ENCODE results near the gene FAM184A.
A peak's percentile ranks its signal among the peaks of the same experiment; 100 is the strongest.
"Not testable (repeated sequence)": the region's sequence is repeated elsewhere in the genome, so short reads cannot be mapped to it uniquely, and the experiment has no call there.

FAM184A gene

DNA sequence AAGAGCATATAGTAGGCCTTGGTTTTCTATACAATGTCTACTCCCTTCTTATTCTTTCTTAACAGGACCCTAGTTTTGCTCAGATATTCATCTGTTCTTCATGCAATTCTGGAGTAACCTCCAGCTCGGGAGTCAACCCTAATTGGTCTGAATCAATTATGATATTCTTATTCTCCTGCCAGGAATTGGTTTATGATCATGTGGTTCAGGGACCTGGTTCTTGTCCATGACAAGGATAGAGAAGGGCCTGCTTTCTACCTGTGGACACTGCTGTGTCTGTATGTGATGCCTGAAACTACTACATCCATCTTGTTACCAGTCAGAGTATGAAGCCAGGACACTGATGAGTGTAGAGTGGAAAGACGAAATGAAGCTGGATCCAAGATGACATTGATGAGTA is 24.4 kb upstream of the FAM184A start:
- no peak for DNase-seq (ENCODE audit: extremely low read depth in 1 of 2, low read depth in 1 of 2)

DNA sequence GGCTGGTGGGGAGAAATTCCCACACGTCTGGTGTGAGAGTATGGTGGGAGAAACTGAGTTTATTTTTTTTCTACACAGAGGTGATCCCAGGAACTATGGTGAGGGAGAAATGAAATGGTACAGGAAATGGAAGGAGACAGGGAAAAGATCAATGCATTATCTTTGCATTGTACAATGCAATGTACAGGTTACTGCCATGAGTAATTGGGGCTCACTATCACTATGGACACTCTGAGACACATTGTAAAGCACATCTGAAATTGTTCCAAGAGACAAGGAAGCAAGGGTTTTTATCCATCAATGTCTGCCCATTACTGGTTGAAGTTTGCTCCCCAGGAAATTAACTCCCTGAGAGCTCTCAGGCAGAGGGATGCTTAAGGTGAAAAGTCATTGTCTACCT is 21.7 kb upstream of the FAM184A start:
- no peak for DNase-seq (ENCODE audit: extremely low read depth in 1 of 2, low read depth in 1 of 2)

DNA sequence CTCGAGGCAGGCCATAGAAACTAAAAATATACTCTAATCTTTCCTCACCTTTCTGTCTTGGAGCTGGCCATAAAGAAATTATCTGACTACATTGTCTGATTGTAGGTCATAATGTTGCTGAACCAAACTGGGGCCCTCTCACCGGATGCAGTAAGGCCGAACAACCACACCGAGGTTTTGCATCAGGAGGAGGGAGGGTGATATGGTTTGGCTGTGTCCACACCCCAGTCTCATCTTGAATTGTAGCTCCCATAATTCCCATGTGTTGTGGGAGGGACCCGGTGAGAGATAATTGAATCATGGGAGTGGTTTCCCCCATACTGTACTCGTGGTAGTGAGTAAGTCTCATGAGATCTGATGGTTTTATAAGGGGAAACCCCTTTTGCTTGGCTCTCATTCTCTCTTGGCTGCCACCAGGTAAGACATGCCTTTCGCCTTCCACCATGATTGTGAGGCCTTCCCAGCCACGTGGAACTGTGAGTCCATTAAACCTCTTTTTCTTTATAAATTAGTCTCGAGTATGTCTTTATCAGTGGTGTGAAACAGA is 19.4 kb upstream of the FAM184A start:
- DNase-seq (ENCODE audit: extremely low read depth in 1 of 2, low read depth in 1 of 2) = not testable (repeated sequence)

DNA sequence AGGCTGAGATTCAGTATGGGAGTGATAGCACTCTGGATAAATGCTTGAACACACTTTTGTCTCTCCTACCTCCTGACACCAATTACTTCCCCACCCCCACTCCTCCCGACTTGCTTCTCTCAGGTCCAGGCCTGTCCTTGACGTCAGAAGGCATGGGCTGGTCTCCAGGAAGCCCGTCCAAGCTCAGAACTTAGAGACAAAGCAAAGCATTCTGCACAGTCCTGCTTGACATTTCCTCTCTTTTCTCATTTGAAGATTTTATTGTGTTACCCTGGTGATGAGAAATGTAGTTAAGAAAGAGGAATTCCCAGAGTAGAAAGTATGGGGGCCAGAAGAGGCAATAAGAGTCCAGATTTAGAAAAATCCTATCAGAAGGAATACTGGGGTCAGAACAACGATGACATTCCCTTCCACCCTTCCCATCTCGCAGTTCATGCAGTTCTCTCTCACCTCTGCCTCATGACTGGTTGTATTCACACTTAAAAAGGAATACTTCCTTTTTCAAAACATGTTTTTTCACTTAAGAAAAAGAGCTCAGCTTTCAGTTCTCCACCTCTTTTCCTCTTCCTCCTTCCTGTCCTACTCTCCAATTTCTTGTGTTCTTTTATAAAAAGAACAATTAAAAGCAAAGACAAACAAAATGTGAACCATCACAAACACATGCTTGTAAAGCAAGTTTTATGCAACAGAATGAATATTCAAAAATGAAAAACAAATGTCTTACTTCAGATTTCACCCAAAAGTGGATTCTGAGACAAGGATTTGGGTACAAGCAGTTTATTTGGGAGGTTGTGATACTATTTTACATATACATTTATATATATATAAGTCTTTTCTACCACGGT is 18.5 kb upstream of the FAM184A start:
- no peak for DNase-seq (ENCODE audit: extremely low read depth in 1 of 2, low read depth in 1 of 2)

DNA sequence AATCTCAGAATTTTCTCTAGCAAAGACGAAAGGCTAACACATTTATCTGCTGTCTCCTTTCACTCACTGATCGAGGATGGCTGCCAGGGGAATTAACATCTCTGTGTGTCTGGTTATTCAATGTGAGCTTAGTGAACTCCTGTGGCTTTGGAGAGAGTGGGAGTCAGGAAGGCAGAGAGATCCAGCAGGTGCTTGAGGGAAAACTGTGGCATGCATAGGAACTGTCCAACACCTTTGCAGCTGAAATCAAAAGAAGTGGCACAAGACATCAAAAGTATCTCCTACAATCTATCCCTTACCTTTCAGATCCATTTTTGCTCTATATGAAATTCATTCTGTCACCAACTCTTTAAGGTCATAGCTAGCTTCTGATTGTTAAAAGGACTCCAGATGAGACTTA is 11.8 kb upstream of the FAM184A start:
- no peak for DNase-seq (ENCODE audit: extremely low read depth in 1 of 2, low read depth in 1 of 2)

DNA sequence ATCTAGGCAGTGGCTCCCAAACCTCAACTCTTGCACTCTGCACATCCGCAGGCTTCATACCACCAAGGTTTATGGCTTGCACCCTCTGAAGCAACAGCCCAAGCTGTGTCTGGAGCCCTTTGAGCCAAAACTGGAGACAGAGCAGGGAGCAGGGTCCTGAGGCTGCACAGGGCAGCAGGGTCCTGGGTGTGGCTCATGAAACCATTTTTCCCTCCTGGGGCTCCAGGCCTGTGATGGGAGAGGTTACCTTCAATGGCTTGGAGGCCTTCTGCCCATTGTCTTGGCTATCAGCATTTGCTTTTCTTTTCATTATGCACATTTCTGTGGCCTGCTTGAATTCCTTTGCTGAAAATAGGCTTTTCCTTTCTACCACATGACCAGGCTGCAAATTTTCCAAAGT is 6.3 kb upstream of the FAM184A start:
- DNase-seq (ENCODE audit: extremely low read depth in 1 of 2, low read depth in 1 of 2) = no peak

DNA sequence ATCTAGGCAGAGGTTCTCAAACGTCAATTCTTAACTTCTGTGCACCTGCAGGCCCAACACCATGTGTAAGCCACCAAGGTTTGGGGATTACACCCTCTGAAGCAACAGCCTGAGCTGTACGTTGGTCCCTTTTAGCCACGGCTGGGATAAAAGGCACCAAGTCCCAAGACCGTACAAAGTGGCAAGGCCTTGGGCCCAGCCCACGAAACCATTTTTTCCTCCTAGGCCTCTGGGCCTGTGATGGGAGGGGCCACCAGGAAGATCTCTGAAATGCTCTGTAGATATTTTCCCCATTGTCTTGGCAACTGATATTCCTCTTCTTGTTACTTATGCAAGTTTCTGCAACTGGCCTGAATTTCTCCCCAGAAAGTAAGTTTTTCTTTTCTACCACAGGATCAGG is 4.5 kb upstream of the FAM184A start:
- no peak for DNase-seq (ENCODE audit: extremely low read depth in 1 of 2, low read depth in 1 of 2)

DNA sequence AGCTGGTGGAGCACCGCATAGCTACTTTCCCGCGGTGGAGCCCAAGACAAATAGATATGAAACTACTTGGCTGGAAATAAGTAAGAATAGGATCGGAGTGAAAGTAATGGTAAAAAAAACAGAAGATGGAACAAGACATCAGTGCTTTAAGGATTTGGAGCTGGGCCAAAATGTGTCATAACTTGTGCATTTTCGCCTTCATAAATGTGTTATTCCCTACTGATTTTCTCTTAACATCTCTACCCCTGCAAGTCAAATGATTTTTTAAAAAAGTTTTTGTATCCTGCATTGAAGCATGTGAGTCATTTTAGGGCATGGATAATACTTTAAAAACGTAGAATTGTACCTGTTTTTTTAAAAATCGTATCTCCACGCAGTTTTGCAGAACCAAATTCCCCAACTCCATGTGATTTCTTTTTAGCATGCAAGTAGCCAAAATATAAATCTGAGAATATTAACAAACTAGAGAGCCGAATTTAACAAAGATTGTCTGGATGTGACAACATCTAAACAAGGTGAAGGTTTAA is 882 bp upstream of the FAM184A start:
- no peak for DNase-seq (ENCODE audit: extremely low read depth in 1 of 2, low read depth in 1 of 2)

DNA sequence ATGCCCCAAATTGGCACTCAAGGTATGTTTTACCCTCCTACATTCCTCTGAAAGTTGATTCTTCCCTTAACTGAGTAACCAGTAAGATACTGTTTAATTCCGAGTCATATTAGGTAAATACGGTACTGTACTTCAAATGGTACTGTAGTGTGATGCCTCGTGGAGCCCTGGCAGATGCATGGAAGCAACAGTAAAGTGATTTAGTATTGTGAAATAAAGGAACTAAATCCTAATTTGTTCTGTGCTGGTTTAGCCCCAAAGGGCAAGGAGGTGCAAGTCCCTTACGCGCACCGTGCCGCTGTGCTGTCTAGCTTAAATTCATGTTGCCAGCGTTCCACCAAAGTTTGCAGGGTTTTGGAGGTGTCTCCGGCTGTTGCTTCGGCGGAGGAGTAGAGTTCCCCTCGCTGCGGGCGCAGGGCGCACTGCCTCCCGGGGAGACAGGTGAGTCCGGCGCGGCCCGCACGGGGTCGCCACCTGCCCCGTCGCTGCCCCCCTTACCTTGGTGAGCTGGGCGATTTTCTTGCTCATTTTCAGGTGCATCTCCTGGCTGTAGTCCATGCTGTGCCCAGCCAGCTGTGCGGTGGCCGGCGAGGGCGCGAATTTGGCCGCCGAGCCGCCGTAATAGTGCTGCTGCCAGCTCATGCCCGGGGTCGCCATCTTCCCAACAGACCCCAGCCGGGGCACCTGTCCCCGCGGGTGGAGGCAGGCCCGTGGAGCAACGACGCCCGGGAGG is 655 bp downstream of the FAM184A start:
- DNase-seq (ENCODE audit: extremely low read depth in 1 of 2, low read depth in 1 of 2) = peak in 1 of 2 donors; percentile 25

DNA sequence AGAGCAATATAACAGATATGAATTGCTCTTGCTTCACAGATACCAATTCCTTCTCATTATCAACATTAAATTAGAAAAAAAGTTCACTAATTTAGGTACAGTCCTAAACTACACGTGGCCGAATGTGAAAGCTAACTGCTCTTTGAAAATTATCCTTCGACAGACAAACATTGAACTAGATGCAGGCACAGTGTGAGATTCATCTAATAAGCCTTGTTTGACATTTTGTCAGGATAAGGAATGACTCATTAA is 1.1 kb downstream of the FAM184A start:
- DNase-seq (ENCODE audit: extremely low read depth in 1 of 2, low read depth in 1 of 2) = no peak

DNA sequence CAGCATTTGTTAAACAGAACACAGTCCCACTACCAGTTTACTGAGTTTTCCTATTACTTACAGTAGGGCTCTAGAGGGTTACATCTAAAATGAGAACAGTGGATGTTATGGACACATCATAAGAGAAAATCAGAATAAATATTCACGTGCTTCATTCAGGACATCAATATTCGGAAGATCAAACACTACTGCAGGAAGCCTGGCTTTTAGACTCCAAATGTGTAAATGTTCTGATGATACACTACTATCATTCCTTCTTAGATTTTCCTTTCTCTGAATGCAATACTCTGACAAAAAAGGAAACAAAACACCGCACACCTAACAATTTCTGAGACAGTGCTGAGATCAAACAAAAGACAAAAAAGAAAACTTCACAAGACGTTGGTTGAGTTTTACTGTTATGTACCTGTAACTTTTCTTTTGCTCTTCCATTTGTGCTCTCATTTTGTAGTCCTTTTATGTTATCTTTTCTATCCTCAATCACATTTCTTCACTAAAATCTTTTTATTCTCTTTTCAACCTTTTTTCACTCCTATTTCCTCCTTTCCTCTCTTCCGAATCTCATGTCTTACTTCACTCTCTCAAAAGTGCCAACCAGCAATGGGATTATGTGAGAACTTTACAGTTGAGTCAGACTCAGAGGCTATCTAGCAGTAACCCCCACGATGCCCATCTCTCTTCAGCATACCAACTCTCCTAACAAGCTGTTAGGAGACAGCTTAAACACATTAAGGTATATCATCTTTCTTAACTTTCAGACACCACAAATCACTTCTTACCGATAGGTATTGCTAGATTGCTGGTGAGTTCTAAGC is 1.7 kb downstream of the FAM184A start:
- DNase-seq (ENCODE audit: extremely low read depth in 1 of 2, low read depth in 1 of 2) = no peak

DNA sequence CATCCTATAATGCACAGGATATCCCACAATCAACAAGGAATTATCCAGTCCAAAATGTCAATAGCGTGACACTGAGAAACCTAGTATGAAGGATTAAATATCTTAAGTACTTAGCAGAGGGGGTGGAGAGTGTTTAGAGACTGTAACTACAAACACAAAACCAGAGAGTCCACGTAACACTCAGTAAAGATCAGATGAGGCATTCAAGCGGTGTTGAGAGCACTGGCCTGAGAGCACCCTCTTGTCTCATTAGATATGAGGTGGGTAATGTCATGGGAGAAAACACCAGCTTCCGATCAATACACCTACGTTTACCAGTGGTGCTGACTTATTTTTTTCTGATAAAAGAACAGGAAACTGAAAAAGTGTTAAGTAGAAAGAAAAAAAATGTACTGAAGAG is 2.3 kb downstream of the FAM184A start:
- DNase-seq (ENCODE audit: extremely low read depth in 1 of 2, low read depth in 1 of 2) = no peak

DNA sequence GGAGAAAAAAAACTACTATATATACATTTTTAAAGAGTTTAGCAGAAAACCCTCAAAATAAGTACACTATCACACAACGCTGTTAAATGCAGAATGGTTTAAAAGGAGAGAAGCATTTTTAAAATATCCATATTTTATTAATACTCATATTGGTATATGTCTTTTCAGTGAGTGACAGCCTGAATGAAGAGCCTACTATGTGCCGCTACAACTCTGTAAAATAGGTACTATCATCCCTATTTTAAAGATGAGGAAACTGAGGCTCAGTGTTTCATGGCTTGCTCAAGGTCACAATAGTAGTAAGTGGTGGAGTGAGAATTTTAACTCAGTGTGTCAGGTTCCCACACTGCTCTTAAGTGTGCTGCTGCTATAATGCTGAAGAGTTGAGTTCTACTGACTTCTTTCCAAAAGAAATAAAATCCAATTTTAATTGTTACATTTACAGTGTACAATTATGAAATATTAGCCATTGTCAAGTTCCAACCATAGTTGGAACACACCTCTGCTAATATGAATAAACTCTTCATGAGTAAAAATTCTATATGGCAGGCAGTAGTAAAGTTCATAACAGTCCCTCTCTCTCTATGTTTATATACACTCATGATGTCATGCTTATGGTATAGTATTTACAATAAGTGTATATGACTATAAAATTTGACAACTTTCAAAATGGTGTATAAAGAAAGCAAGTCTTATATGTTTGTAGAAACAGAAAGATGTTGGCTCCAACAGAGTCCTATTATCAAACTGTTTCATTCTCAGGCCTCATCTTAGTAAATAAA is 3.1 kb downstream of the FAM184A start:
- no peak for DNase-seq (ENCODE audit: extremely low read depth in 1 of 2, low read depth in 1 of 2)

DNA sequence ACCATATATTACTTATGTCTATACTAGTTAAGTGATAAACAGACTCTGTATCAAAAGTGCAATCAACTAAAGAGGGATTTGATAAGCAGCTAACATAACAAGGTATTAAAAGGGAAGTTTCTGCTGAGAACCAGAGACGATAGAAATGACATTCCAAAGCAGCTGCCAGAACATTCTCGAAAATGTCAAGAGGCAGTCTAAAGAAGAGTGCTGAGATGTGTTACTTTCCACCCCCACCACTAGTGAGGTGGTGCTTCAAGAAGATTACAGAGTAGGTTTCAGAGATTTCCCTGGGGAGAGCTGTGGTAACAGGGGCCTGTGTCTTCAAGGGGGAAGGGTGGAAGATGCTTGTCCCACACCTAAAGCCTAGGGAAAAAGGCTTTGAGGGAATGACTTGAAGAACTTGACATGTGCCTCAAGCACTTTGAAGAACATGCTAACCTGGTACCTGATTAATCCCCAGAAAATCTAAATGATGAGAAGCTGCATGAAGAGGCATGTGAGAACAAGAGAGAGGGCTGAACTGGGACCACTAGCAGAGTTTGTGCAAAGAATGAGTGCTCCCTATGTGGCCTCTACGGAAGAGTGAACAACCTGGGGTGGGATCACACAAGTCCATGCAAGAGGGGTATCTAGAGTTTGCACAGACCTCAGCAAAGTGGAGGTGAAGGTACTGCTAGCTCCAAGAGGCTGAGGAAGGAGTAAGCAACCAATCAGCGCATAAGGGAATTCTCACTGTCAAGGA is 5.0 kb downstream of the FAM184A start:
- no peak for DNase-seq (ENCODE audit: extremely low read depth in 1 of 2, low read depth in 1 of 2)

DNA sequence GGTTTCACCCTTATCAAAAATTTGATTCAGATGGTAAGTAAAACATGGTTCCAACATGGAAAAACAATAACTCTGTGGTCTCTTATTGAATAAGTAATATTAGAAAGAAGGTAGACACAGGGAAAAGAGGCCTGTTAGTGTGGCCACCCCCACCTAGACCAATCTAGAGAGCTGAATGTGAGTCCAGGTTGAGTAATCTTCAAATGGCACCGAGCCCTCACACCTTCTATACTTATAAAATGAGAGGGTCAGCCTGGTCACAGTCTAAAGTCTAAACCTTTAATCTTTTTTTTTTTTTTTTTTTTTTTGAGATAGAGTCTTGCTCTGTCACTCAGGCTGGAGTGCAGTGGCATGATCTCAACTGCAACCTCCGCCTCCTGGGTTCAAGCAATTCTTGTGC is 6.9 kb downstream of the FAM184A start:
- DNase-seq (ENCODE audit: extremely low read depth in 1 of 2, low read depth in 1 of 2) = no peak

DNA sequence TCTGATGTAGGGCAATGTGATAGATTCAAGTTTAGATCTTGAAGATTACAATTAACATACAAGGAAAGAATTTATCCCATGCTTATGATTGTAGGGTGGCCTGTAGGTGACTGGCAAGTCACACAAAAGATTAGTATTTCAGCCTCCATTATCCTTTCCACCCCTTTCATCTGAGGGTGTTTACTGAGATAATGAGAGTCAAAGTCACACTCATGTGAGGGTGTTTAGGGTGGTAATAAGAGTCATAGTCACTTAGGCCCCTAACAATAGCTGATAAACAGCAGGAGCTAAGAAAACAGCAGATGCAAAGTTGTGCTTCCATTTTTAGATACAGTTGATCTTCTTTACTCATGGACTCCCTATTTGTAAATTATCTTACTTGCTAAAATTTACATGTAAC is 11.4 kb downstream of the FAM184A start:
- no peak for DNase-seq (ENCODE audit: extremely low read depth in 1 of 2, low read depth in 1 of 2)

DNA sequence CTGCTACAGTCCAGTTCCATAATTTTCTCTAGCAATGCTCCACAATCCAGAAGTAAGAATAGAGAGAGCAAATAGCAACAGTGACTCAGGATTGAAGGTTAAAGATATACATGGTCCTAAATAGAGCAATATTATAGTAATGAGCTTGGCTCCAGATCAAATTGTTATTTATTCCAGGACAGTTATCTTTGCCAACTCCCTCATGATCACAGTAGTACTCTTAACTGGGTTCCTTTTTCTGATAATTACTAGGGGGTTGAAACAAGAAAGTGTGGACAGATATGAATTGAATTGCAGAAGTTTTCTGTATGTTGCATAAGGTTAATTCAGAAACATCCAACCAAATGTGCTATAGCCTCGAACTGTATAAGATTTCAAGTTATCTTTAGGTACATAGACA is 11.9 kb downstream of the FAM184A start:
- DNase-seq (ENCODE audit: extremely low read depth in 1 of 2, low read depth in 1 of 2) = no peak

DNA sequence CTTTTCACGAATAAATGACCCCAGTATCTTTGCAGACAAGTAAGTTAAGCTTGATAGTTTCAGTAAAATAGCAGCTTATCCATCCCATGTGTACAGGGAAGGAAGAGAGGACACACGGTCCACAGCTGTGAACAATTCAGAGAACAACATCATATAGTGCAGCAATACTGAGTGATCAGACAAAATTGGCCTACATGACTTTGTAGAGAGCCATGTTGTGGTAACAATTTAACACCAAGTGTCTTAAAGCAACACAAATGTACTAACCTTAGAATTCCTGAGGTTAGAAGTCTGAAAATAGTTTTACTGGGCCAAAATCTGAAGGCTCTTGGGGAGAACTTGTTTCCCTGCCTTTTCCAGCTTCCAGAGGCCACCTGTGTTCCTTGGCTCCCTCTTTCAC is 12.5 kb downstream of the FAM184A start:
- DNase-seq (ENCODE audit: extremely low read depth in 1 of 2, low read depth in 1 of 2) = no peak

DNA sequence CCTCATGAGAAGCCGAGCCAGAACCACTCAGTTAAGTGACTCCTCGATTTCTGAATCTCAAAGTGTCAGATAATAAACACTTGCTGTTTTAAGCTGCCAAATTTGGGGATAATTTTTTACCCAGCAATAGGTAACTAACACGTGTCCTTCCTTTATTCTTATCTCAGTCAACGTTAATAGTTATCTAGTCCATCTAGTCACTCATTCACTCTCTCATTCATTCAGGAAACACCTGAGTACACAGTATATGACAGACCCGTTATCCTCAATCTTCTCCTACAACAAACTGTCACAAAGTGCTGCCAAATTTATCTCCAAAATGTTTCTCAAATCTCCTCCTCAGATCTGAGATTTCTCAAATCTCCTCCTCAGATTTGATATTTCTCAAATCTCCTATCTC is 13.1 kb downstream of the FAM184A start:
- no peak for DNase-seq (ENCODE audit: extremely low read depth in 1 of 2, low read depth in 1 of 2)

DNA sequence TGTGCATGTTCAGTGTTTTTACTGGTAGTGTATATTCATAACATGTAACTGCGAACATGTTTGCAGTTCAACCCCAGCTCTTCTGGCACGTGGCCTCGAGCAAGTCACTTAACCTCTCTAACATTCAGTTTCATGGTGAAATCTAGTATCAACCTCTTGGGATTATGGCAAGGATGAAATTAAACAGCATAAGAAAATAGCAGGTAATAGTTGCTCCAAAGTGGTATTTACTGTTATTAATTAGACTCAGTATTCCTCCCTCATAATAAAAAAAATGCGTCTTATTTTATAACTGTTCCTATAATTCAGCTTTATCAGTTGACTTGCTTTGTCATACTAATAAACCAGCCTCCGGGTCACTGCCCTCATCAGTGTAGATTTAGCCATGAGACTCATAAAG is 15.0 kb downstream of the FAM184A start:
- no peak for DNase-seq (ENCODE audit: extremely low read depth in 1 of 2, low read depth in 1 of 2)
